Activated CD8-positive, alpha-beta memory T cell treated with anti-CD3 and anti-CD28 coated beads for 48 hours (primary cell): ENCODE results near the gene TSTD2.

ENCODE experiments used
- DNase-seq, 3 experiments: peaks; one replicate each; pipeline ENCODE4 v3.0.0-alpha.2; 2020; ENCODE audit warnings: low read depth in 2 of 3, low spot score in 2 of 3

The TSTD2 gene

DNA sequence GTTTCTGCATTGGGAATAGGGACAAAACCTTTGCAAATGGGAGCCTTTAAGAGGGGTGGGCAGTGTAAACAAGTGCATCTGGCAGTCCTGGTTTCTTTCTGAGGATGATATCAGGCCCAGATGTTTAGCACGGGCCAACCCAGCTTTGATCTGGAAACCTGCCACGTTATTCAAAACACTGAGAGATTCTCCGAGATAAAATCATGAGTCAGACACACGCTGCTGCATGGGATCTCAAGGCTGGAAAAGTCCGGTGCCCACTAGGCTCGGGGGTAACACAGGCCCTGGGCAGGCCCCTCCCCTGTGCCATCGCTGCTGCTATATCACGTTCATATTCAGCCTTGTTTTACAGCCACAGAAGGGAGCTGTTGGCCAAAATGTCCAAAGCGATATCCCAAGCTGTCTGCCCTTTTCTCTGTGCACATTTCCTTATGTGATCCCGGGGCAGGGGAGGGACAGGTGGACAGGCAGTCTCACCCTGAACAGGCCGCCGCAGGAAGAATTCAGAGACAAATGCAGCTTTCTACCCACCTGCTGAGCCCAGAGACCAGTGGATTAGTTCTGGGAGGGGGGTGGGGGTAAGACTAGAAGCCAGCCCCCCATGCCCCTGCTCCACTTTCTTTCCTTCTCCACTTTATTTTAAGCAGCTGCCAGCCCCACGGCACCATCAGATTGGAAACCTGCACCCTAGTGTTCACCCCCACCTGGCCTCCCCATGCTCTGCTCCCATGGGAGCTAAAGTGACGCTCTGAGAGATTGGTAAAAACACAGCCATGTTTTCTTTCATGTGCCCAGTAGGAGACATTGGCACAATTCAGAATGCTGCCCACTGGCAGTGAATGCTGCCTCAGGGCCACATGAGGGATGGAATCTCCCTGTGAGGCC lies 68.6 kb downstream of the TSTD2 start:
- no peak for DNase-seq

DNA sequence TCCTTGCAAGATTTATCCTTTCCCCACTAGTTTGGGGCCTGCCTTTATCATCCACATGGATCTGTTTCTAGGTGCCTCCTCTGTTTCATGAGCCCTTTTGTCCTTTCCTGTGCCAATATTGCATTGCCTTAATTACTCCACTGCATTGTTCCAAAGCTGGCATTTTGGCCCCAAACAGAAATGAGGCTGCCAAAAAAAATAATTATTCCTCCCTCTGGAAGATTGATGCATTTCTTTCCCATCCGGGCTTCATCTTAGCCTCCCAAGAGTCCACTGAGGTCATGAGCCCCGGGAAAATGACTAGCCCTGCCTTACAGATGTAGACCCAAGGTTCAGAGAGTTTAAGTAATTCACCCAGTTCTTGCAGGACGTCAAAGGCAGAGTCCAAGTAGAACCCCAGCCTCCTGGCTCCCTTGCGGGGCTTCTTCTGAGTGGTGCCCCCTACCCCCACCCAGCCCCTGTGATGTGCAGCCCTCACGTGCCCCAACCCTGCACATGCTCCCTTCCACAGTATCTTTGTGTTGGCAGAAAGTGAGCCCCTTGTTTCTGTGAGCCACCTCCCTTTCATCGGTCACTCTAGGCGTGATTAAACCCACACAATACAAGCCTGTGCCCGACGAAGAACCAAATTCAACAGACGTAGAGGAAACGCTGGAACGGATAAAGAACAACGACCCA lies 69.6 kb downstream of the TSTD2 start:
- DNase-seq = no peak

DNA sequence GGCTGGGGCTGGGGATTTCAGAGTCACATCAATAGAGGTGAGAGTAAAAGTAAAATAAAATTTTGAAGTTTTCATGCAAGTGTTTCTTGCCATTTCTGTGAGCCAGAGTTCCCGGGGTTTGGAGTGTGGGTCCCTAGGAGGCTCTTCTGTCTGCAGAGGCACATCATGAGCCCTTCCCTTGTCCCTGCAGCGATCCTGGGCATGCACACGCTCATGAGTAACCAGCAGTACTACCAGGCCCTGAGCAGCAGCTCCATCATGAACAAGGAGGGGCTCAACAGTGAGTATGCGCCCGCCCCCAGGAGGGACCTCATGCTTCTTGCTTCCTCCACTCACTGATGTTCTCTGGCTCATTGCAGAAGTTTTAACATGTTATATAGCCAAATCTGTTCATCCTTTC lies 70.6 kb downstream of the TSTD2 start:
- no peak for DNase-seq

DNA sequence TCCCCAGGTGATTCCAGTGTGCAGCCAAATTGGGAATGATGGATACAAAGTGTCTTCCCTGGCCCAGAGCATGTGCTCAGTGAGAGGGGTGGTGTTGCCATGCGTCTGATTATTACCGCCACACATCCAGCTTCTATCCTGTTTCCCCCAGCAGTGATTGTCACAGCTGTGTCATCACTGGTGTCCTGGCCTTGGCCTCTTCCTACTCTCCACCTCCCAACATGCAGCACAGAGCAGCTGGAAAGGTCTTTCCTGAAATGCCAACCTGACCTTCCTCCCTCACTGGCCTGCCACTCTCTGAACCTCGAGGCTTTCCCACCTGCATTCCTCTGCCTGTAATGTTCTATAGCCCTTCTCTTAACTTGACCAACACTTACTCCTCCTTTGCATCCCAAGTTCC lies 71.7 kb downstream of the TSTD2 start:
- DNase-seq = no peak

DNA sequence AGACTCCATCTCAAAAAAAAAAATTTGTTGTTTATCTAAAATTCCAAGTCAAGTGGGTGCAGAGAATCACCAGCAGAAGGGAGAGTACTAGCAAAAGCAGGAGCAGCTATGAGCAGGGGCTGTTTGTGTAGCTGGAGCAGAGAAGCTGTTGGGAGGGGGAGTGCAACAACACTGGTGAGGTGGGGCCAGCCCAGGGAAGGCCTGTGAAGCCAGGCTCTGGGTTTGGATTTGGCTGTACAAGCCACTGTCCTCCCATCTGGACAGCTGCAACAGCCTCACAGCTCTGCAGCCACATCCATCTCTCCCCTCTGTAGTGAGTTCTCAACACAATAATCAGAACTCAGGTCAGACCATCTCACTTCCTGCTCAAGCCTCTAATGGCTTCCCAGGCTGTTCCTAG lies 72.3 kb downstream of the TSTD2 start:
- DNase-seq = no peak

- DNase-seq = no peak
Measured at GRCh38 chr9:97560154-97560553, 73.0 kb downstream of the TSTD2 start.

DNA sequence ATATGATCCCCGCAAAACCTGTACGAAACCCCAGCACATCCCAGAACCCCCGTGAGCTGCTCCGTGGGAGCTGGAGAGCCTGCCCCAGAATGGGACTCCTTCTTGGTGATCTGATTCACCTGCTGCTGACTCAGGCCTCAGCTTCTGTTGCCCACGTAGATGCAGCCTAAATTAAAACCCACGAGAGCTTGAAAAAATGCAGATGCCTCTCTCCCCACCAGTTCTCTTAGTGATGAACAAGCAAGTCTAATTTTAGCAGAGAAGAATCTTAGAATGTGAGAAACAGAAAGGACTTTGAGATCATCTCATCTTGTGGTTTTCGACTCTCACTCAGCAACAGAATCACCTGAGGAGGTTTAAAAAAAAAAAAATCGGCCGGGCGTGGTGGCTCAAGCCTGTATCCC lies 74.1 kb downstream of the TSTD2 start:
- no peak for DNase-seq

DNA sequence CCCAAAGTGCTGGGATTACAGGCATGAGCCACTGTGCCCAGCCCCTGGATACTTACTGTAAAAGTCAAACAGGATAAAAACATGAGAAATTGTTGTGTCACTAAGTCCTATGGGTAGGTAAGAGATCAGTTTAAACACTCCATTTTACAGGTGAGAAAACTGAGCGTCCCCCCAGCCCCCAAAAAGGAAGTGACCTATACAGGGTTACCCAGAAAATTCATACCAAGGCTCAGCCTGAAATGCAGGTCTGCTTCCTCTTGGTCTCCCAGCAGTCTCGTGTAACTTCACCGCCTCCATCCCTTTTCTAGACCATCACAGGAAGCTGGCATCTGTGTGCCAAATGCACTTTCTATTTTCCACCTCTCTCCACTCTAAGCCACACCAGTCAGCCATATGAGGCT lies 74.5 kb downstream of the TSTD2 start:
- no peak for DNase-seq

GRCh38 chr9:97557606-97558095 lies 75.5 kb downstream of the TSTD2 start:
- DNase-seq = no peak

GRCh38 chr9:97556721-97557605 lies 76.2 kb downstream of the TSTD2 start:
- no peak for DNase-seq

DNA sequence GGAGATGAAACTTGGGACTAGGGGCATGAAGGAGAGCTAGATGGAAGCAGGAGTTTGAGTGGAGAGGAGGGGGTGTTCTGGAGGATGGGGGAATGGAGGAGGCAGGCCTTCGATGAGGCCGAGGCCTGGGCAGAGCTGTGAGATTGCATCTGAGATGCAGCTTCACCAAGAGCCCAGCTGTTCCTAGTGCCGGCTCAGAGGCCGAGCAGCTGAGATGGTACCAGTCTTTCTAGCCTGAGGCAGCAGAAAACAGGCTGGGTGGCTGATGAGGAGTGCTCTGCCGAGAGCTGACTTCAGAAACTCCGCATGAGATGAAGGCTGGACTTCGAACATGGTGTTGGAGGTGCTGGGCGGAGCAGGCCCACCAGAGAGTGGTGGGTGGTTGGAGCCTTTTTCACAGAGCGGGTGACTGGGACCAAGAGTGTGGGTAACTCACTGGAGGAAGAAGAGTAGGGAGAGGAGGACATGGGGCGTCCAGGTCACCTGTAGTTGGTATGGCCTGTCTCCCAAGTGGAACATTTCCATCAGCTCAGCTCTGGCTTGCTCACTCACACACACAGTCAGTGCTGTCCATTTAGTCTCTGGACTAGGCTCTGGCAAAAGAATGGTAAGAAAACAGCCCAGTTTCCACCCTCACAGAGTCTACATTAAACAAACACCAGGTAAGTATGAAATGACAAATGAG lies 77.0 kb downstream of the TSTD2 start:
- no peak for DNase-seq

DNA sequence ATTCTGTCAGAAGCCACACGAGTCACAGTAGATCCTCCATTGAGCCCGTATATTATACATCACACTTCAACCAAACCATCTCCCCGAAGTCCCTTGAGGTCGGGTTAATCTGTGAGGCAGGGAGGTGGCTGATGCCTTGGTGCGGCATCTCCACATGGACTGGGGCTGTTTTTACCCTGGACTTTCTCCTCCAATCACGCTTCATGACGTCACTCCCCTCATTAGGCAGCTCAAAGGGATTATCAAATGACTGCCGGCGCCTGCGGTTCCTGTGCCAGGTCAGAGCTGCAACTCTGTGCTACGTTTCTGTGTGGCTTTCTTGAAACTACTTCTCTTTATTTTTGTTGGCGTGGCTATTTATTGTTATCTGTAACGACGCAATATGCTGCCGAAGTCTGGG lies 78.0 kb downstream of the TSTD2 start:
- no peak for DNase-seq

- no peak for DNase-seq
Measured at GRCh38 chr9:97554566-97555075, 78.5 kb downstream of the TSTD2 start.

DNA sequence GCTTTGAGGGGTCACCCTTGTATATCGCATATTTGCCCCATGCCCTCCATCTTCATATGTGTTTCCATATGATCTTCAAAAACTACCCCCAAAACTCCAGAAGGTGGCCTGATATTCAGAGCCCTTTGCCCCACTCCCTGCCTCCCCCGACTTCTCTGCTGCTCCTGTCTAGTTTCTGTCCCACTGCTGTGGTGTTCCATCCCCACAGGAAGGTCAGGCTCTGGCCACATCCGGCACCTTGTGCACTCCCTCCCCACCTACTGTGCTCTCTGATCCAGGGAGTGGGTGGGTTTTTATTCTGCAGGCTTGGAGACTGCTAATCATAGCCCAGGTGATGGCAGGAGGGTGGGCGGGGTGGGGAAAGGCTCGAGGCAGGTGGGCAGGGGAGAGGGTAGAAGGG lies 79.3 kb downstream of the TSTD2 start:
- no peak for DNase-seq

DNA sequence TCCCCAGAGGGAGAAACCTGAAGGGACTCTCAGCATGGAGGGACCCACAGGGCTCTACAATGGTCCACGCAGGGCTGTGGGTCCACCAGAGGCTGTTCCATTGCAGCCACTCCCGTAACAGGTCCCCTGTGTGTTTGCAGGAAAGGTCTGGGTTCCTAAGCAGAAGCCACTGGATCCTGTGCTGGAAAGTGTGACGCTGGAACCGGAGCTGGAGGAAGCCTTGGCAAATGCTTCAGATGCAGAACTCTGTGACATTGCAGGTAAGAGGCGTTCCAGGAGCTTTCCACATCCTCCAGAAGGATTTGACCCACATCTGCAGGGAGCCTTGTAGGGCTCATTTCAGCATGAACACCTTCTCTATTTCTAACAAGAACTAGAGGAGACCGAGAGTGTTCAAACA lies 80.0 kb downstream of the TSTD2 start:
- no peak for DNase-seq

- no peak for DNase-seq
Measured at GRCh38 chr9:97551308-97551707, 81.9 kb downstream of the TSTD2 start.

DNA sequence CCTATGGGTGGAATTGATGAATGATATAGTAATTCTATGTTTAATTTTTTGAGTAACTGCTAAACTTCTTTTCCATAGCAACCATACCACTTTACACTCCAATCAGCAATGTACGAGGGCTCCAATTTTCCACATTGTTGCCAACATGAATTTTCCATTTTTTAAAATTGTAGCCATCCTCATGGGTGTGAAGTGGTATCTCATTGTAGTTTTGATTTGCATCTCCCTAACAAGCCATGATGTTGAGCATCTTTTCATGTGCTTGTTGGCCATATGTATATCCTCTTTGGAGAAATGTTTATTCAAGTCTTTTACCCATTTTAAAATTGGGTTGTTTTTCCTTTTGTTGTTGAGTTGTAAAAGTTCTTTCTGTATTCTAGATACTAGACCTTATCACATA lies 82.8 kb downstream of the TSTD2 start:
- DNase-seq = no peak
